Mucosa of descending colon (tissue), 3 donors: Measurements from ENCODE around the gene OSBPL10. TPM values are rescaled to one million over a fixed set of nuclear protein-coding genes. Genes with fewer than 3 reads are reported as not detected.

Experiments used
- ATAC-seq: fragments of 200-7000 bp; cut with Tn5 transposase; one replicate; pipeline ENCODE4 v1.9.1; 2020; ENCODE audit warnings: mild to moderate bottlenecking, moderate library complexity
- DNase-seq, 3 donors: peaks; one replicate each; pipeline ENCODE4 v3.0.0-alpha.2; 2020
- H3K36me3 ChIP-seq: fragments of 200-600 bp; one replicate; pipeline ENCODE4 v1.8.0; 2021; ENCODE audit warnings: low read depth, mild to moderate bottlenecking
- H3K4me1 ChIP-seq: fragments of 200-600 bp; one replicate; pipeline ENCODE4 v1.8.0; 2021; ENCODE audit warnings: low read depth, mild to moderate bottlenecking
- H3K4me3 ChIP-seq: fragments of 200-600 bp; one replicate; pipeline ENCODE4 v1.8.0; 2021; ENCODE audit warnings: mild to moderate bottlenecking
- H3K9me3 ChIP-seq: fragments of 200-600 bp; one replicate; pipeline ENCODE4 v1.8.0; 2021; ENCODE audit warnings: mild to moderate bottlenecking
- intact Hi-C, 2 donors: fragments of 100-400 bp; cut with DNase I in 1 of 2; cut with micrococcal nuclease in 1 of 2; formaldehyde crosslinking; loops; one replicate each; pipeline versions ENCODE4 v1.11.0 to v1.11.1; 2022; cut with DNase I, micrococcal nuclease
- total RNA-seq, 3 donors: library from RNA; stranded (reverse); fragmentation: NEBNext Ultra II Directional in 2 of 3; extraction: Animal tissue kit (Norgen Biotek cat#: 25700) in 2 of 3; gene quantifications; one replicate each; pipeline versions ENCODE4 v1.2.1 to v1.2.4, GENCODE V29; 2021 to 2023
- TF ChIP-seq, protein P1 (sequence below): fragments of 200-600 bp; IDR thresholded peaks from one replicate; pipeline ENCODE4 v1.8.0; 2022; ENCODE audit warnings: antibody characterized with exemption, mild to moderate bottlenecking
- donor health status: DM: no; HTN: no; CAD: no; lungs with moderate emphysema.
- donor health status: DM: no; HTN: no; CAD: no.
- donor health status: DM: no; HTN: yes; CAD: no.

OSBPL10 gene
- total RNA-seq, 3 donors from 2014 or later: 15.7 to 23.9 (median 16.6) TPM

DNA sequence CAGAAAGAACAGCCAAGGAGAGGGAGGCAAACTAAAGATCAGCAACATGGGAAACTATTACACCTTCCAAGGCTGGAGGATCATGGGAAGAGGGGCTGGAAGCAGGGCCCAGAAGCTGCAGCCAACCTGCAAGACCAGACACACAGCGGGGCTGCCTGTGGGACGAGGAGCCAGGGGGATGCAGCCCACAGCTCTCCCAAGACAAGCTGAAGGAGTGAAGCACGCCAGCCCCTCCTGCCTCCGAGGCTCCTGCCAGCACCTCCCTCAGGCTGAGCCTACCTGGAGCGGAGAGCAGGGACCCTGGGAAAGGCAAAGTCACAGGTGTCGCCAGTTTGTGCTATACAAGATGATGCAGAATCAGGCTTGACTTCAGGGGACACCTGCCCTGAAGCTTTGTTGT is 133.3 kb downstream of the OSBPL10 start:
- intact Hi-C loops: no loop called here
- DNase-seq: no peak
- TF ChIP-seq, protein P1, sequence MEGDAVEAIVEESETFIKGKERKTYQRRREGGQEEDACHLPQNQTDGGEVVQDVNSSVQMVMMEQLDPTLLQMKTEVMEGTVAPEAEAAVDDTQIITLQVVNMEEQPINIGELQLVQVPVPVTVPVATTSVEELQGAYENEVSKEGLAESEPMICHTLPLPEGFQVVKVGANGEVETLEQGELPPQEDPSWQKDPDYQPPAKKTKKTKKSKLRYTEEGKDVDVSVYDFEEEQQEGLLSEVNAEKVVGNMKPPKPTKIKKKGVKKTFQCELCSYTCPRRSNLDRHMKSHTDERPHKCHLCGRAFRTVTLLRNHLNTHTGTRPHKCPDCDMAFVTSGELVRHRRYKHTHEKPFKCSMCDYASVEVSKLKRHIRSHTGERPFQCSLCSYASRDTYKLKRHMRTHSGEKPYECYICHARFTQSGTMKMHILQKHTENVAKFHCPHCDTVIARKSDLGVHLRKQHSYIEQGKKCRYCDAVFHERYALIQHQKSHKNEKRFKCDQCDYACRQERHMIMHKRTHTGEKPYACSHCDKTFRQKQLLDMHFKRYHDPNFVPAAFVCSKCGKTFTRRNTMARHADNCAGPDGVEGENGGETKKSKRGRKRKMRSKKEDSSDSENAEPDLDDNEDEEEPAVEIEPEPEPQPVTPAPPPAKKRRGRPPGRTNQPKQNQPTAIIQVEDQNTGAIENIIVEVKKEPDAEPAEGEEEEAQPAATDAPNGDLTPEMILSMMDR: no peak

DNA sequence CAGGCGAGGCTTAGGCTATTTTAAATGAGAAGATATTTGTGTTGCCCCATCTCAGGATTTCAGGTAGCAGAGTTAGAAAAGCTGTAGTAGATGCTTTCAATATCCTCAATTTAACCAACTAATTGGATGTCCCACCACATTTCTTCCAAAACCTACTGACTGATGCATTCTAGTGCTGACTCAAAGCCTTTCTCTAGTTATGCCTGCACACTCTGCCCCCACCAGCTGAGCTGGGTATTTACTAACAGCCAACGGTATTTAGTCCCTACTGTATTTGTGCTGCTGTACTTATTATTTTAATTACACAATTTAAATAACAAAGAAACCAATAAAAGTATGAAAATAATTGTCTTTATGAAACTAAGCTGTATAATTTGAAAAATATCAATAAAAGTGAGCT is 139.5 kb downstream of the OSBPL10 start:
- no peak overlapping the region for H3K4me3 ChIP-seq
- DNase-seq (no peak), ATAC-seq (no peak)
- no peaks in the 10 kb centered on the region for H3K9me3 ChIP-seq
- intact Hi-C loops: no loop called here
- H3K36me3 ChIP-seq: no peaks in the 10 kb centered on the region
- H3K4me1 ChIP-seq: no peaks in the 10 kb centered on the region
- TF ChIP-seq, protein P1: no peak

More for the DNA sequence above, 133.3 kb downstream of the OSBPL10 start:
- Histone ChIP-seq H3K36me3 (no peaks in the 10 kb centered on the region), H3K4me3 (no peak overlapping the region), H3K9me3 (no peaks in the 10 kb centered on the region), H3K4me1 (no peaks in the 10 kb centered on the region)
- ATAC-seq: no peak

DNA sequence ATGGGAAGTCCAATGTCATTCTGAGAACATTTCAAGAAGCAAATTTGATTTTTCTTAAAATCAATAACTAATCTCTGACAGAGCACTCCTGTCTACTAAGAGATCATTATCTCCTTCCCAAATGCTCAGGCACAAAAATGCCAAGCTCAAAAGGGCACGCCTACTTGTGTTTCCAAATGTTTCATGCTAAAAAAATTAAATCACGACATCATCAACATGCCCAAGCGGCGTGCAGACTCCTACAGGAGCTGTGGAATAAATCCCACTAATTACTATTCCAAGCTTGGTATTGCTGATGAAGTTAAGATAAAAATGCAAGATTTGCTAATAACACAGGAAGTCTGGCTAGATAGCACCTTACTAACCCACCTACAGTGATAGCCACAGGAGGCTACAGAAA is 140.8 kb downstream of the OSBPL10 start:
- ATAC-seq (no peak), DNase-seq (no peak)
- no peak overlapping the region for H3K4me3 ChIP-seq
- intact Hi-C loops: no loop called here
- TF ChIP-seq, protein P1: no peak
- H3K4me1 ChIP-seq: no peaks in the 10 kb centered on the region
- no peaks in the 10 kb centered on the region for H3K36me3 ChIP-seq
- no peaks in the 10 kb centered on the region for H3K9me3 ChIP-seq

DNA sequence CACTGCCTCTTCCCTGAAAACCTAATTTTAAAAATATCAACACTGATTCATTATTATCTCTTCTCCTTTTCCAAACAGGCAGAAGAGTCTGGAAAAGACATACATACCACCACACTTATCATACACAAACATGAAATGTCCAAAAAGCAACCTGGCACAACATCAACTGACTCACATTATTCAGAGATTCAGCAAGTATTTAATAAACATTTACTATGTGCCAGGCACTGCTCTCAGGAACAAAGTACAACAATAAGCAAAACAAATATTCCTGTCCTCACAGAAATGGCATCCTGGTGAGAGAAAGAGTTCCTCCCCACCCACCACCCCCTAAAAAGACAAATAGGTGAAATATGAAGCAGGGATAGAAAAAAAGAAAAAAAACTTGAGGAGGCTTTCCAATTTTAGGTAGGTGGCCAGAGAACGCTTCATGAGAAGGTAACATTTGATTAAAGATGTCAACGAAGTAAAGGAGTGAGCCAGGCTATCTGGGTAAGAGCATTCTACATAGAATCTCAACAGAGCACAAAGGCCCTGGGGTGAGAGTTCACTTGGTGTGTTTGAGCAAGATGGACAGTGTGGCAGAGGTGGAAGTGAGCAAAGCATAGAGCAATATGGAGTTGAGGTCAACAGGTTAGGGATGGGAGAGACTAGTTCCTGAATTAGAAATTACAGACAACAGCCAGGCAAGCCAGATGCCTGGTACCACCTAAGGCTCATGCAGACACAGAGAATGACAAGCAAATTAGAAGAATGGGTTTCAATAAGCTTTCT is 141.7 kb downstream of the OSBPL10 start:
- H3K4me1 ChIP-seq: no peaks in the 10 kb centered on the region
- H3K9me3 ChIP-seq: no peaks in the 10 kb centered on the region
- H3K4me3 ChIP-seq: no peak overlapping the region
- H3K36me3 ChIP-seq: no peaks in the 10 kb centered on the region
- DNase-seq: no peak
- TF ChIP-seq, protein P1: no peak
- ATAC-seq: no peak
- intact Hi-C loops: no loop called here

DNA sequence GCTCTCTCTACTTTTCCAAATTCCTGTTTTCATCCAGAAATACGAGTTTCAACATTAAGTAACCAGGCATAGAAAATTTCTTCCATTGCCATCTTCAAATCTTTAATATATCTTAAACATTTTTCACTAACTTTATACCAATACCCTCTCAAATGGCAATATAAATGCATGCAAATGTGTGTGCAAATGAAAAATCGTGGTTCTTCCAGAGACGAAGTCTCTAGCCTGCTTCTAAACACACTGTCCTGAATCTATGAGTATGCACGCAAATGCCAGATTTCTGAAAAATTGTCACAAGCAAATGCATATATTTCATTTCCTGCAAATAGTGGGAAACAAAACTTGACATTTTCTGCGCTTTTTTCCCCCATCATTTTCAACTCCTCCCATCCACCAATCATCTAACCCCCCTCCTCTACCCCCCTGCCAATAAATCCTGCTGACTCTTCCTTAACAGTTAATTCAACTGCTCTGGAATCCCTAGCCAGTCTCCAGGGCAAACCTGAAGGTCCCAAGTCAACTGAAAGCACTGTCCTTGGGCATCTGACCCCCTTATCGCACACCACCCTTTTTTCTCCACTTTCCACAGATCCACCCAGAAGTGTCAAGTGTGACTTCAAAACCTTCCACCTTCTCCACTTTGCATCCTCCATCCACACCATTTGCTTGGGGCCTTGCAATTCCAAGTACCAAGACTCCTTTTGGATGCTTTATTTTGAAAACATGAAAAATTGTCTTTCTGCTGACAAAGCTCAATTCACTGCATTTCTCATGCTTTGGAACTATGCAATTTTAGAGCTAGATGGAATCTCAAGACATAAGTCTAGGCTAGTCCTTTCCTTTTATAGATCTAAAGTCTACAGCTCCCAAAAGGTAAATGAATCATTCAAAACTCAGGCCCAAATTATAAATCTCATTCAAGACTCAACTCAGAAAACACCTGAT is 144.7 kb downstream of the OSBPL10 start:
- H3K36me3 ChIP-seq: no peaks in the 10 kb centered on the region
- TF ChIP-seq, protein P1: no peak
- H3K9me3 ChIP-seq: no peaks in the 10 kb centered on the region
- ATAC-seq (no peak), DNase-seq (no peak)
- intact Hi-C loops: no loop called here
- no peak overlapping the region for H3K4me3 ChIP-seq
- no peaks in the 10 kb centered on the region for H3K4me1 ChIP-seq
